Nephron progenitor cell (in vitro differentiated cells): ENCODE measurements around the gene LAMA2.

Experiments used
- DNase-seq: peaks from one replicate; pipeline ENCODE4 v3.0.0; 2021
- H3K27ac Mint-ChIP-seq: 2 replicates; pipeline ENCODE4 v1.8.0; 2021; ENCODE audit warnings: mild to moderate bottlenecking, moderate library complexity, mixed read lengths
- H3K27me3 Mint-ChIP-seq: 2 replicates; pipeline ENCODE4 v1.8.0; 2021; ENCODE audit warnings: mild to moderate bottlenecking, low read depth, mixed read lengths; ENCODE audit not compliant: poor library complexity
- H3K36me3 Mint-ChIP-seq: 2 replicates; pipeline ENCODE4 v1.8.0; 2021; ENCODE audit warnings: low read depth, mixed read lengths
- H3K4me1 Mint-ChIP-seq: 2 replicates; pipeline ENCODE4 v1.8.0; 2021; ENCODE audit warnings: mixed read lengths
- H3K4me3 Mint-ChIP-seq: 2 replicates; pipeline ENCODE4 v1.8.0; 2021; ENCODE audit warnings: mild to moderate bottlenecking, moderate library complexity, mixed read lengths
- H3K9me3 Mint-ChIP-seq: 2 replicates; pipeline ENCODE4 v1.8.0; 2021; ENCODE audit warnings: mild to moderate bottlenecking, moderate library complexity, mixed read lengths
- TF ChIP-seq, protein P1 (sequence below): fragments of 200-600 bp; sonication (generic); IDR thresholded peaks from 2 replicates; pipeline ENCODE4 v1.5.0; 2021; ENCODE audit warnings: antibody characterized with exemption

Gene LAMA2

DNA sequence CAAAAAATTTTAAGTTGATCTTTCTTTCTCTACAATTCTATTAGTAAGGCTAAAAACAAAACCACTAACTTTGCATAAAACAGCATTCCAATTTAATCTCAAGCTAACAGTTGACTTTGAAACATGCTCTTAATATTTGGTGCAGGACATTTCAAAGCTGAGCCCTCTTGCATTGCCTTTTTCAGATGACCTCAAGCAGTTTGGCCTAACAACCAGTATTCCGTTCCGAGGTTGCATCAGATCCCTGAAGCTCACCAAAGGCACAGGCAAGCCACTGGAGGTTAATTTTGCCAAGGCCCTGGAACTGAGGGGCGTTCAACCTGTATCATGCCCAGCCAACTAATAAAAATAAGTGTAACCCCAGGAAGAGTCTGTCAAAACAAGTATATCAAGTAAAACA lies 633.1 kb downstream of the LAMA2 start:
- TF ChIP-seq, protein P1, sequence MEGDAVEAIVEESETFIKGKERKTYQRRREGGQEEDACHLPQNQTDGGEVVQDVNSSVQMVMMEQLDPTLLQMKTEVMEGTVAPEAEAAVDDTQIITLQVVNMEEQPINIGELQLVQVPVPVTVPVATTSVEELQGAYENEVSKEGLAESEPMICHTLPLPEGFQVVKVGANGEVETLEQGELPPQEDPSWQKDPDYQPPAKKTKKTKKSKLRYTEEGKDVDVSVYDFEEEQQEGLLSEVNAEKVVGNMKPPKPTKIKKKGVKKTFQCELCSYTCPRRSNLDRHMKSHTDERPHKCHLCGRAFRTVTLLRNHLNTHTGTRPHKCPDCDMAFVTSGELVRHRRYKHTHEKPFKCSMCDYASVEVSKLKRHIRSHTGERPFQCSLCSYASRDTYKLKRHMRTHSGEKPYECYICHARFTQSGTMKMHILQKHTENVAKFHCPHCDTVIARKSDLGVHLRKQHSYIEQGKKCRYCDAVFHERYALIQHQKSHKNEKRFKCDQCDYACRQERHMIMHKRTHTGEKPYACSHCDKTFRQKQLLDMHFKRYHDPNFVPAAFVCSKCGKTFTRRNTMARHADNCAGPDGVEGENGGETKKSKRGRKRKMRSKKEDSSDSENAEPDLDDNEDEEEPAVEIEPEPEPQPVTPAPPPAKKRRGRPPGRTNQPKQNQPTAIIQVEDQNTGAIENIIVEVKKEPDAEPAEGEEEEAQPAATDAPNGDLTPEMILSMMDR, result no peak
- no peak overlapping the region for H3K27ac Mint-ChIP-seq
- H3K9me3 Mint-ChIP-seq, result no peaks in the 10 kb centered on the region
- no peak for DNase-seq
- H3K27me3 Mint-ChIP-seq, result no peaks in the 10 kb centered on the region
- H3K4me1 Mint-ChIP-seq, result no peaks in the 10 kb centered on the region
- no peaks in the 10 kb centered on the region for H3K36me3 Mint-ChIP-seq
- no peak overlapping the region for H3K4me3 Mint-ChIP-seq

DNA sequence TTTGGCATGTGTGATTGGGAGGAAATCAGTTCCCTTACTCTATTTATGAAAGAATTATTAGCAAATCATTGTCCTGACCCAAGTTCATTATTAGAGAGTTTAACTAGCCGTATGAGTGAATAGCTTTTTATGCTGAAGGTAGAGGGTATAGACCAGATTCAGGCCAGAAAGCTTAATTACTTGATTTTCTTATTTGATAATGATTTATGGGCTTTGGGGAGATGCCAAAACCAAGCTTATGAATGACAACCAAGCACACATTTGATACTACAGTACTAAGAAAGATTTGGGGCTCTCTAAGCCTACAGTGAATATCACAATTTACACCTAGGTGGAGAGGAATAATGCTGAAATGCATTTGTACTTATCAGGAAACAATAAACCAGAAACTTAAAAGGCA lies 633.8 kb downstream of the LAMA2 start:
- peaks cover 4% of the 10 kb centered on the region for H3K4me1 Mint-ChIP-seq
- no peaks in the 10 kb centered on the region for H3K27me3 Mint-ChIP-seq
- no peaks in the 10 kb centered on the region for H3K36me3 Mint-ChIP-seq
- H3K9me3 Mint-ChIP-seq, result no peaks in the 10 kb centered on the region
- TF ChIP-seq, protein P1, result no peak
- DNase-seq, result no peak
- H3K4me3 Mint-ChIP-seq, result no peak overlapping the region
- no peak overlapping the region for H3K27ac Mint-ChIP-seq

DNA sequence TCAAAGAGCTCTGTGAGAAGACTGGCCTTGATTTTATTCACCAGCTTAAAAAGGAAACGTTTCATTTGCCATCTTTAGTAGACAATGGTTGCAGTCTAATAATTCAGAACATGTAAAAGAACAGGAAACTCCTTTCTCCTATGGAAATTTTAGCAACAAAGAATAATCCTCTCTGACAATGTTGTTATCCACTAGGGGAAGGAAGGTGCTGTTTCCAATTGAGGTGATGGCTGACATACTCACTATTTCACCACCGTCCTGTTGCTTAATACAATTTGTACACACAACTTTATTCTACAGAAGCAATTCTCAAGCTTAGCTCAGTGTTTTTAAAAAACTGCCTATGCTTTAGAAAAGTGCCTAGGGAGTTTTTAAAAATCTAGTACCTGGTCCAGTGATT lies 634.4 kb downstream of the LAMA2 start:
- Mint-ChIP-seq H3K9me3 (no peaks in the 10 kb centered on the region), H3K36me3 (no peaks in the 10 kb centered on the region), H3K27ac (peak overlapping the region; percentile 39), H3K4me3 (no peak overlapping the region), H3K27me3 (no peaks in the 10 kb centered on the region), H3K4me1 (peaks cover 4% of the 10 kb centered on the region)
- TF ChIP-seq, protein P1, result no peak
- DNase-seq, result no peak

DNA sequence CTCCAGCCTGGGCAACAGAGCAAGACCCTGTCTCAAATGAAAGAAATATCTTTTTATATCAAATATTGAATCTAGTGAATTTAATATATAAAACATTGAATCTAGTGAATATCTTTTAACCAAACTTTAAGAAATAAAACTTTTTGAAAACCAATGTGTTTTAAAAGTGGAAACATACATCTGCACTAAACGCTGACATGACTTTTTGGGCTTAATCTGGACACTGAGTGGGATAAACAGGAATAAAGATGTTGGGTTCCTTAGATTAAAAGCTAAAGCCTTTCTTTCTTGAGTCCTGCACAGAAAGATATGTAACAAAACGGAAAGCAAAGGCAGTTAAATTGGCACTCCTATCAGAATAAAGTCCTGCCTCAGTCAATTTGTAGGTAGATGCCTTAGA lies 636.8 kb downstream of the LAMA2 start:
- peaks cover 4% of the 10 kb centered on the region for H3K4me1 Mint-ChIP-seq
- no peak for DNase-seq
- H3K27ac Mint-ChIP-seq, result no peak overlapping the region
- H3K9me3 Mint-ChIP-seq, result no peaks in the 10 kb centered on the region
- H3K4me3 Mint-ChIP-seq, result no peak overlapping the region
- TF ChIP-seq, protein P1, result no peak
- no peaks in the 10 kb centered on the region for H3K27me3 Mint-ChIP-seq
- H3K36me3 Mint-ChIP-seq, result no peaks in the 10 kb centered on the region

DNA sequence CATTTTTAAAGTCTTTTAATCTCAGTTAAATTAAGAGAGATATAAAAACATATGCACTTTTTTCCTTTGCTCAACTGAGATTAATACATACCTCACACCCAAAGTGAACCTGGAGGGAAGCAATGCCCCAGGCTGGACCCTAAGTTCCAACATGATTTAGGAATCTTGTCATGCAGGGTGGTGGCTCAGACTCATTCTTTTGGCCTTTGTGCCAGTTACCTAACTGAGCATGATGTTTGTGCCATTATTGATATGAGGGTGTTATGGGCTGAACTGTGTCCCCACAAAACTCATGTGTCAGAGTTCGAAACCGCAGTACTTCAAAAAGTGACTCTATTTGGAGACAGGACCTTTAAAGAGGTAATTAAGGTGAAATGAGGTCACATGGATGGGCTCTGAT lies 639.0 kb downstream of the LAMA2 start:
- peaks cover 4% of the 10 kb centered on the region for H3K4me1 Mint-ChIP-seq
- TF ChIP-seq, protein P1, result no peak
- H3K4me3 Mint-ChIP-seq, result no peak overlapping the region
- H3K27me3 Mint-ChIP-seq, result no peaks in the 10 kb centered on the region
- no peak overlapping the region for H3K27ac Mint-ChIP-seq
- DNase-seq, result no peak
- no peaks in the 10 kb centered on the region for H3K9me3 Mint-ChIP-seq
- no peaks in the 10 kb centered on the region for H3K36me3 Mint-ChIP-seq

DNA sequence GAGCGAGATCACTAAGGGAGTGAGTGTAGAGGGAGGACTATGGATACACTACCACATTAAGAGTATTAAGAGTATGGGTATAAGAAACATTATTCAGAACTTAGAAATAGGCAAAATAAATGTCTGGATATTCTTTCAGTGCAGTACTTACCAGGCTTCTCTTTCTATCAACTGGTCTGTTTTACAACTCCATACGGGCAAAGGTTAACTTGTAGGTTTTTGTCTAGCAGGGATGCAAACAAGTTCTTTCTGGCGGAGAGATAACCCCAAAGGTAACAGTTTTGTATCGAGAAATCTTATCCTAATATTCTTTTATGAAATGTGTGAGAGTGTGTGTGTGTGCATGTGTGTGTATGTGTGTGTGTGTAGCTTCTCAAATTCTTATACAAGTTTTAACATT lies 640.9 kb downstream of the LAMA2 start:
- Mint-ChIP-seq H3K27me3 (no peaks in the 10 kb centered on the region), H3K4me1 (peaks cover 7% of the 10 kb centered on the region), H3K9me3 (no peaks in the 10 kb centered on the region), H3K36me3 (no peaks in the 10 kb centered on the region), H3K4me3 (no peak overlapping the region), H3K27ac (no peak overlapping the region)
- TF ChIP-seq, protein P1, result no peak
- no peak for DNase-seq
